Measurements from ENCODE around the gene HUS1.

- TF ChIP-seq CTCF (IDR thresholded peaks at IDR 0.05 in 4 of 5, conservative IDR thresholded peaks at IDR 0.05 in 1 of 5), result no peak
- no peak for TF ChIP-seq POLR2A (IDR thresholded peaks at IDR 0.05)
Observed at GRCh38 chr7:47978790-47979144, 648 bp downstream of the HUS1 start.
